SK-N-MC (cell line): ENCODE results near the gene QRFP.

Experiments
- EZH2 ChIP-seq: fragments of 200-600 bp; sonication (generic); IDR thresholded peaks from one replicate; pipeline ENCODE4 v1.6.1; 2017; ENCODE audit warnings: antibody characterized with exemption
- FOXP2 ChIP-seq: optimal IDR thresholded peaks from 2 replicates; pipeline ENCODE3; 2011; ENCODE audit warnings: mild to moderate bottlenecking, moderate library complexity; ENCODE audit not compliant: insufficient read depth; ENCODE audit errors: extremely low read length, control extremely low read depth
- POLR2AphosphoS5 ChIP-seq: IDR thresholded peaks from 2 replicates; pipeline ENCODE4 v1.6.1; 2012; ENCODE audit warnings: mild to moderate bottlenecking, low read depth, low read length, borderline replicate concordance

- no peak for TF ChIP-seq POLR2AphosphoS5
- no peak for TF ChIP-seq EZH2
- TF ChIP-seq FOXP2 = no peak
Measured at GRCh38 chr9:130929571-130930038, 33.0 kb upstream of the QRFP start.
